Chondrocyte (in vitro differentiated cells): Measurements from ENCODE around the gene KRT82. TPM values are rescaled to one million over a fixed set of nuclear protein-coding genes. Genes with fewer than 3 reads are reported as not detected.

ENCODE experiments used
- DNase-seq: peaks from one replicate; pipeline ENCODE4 v3.0.0; 2021; ENCODE audit warnings: mixed read lengths, low spot score
- H3K27ac Mint-ChIP-seq: one replicate; pipeline ENCODE4 v1.8.0; 2021; ENCODE audit warnings: mild to moderate bottlenecking, moderate library complexity, mixed read lengths; ENCODE audit not compliant: unreplicated experiment
- H3K27me3 Mint-ChIP-seq: 2 replicates; pipeline ENCODE4 v1.8.0; 2021; ENCODE audit warnings: low read depth, mixed read lengths
- H3K36me3 Mint-ChIP-seq: 2 replicates; pipeline ENCODE4 v1.8.0; 2021; ENCODE audit warnings: low read depth, mixed read lengths
- H3K4me1 Mint-ChIP-seq: 2 replicates; pipeline ENCODE4 v1.8.0; 2021; ENCODE audit warnings: low read depth, mild to moderate bottlenecking, mixed read lengths
- H3K4me3 Mint-ChIP-seq: one replicate; pipeline ENCODE4 v1.8.0; 2021; ENCODE audit warnings: mild to moderate bottlenecking, moderate library complexity, mixed read lengths; ENCODE audit not compliant: unreplicated experiment
- H3K9me3 Mint-ChIP-seq: 2 replicates; pipeline ENCODE4 v1.8.0; 2021; ENCODE audit warnings: low read depth, mixed read lengths
- CTCF ChIP-seq: fragments of 200-600 bp; sonication (generic); IDR thresholded peaks from 2 replicates; pipeline ENCODE4 v1.5.0; 2021; ENCODE audit warnings: antibody characterized with exemption, mild to moderate bottlenecking, moderate library complexity
- total RNA-seq: library from RNA; stranded (reverse); gene quantifications from 3 replicates; pipeline ENCODE4 v1.2.1, GENCODE V29; 2021

The KRT82 gene
- total RNA-seq, 1 donor from 2014 or later: not detected

DNA sequence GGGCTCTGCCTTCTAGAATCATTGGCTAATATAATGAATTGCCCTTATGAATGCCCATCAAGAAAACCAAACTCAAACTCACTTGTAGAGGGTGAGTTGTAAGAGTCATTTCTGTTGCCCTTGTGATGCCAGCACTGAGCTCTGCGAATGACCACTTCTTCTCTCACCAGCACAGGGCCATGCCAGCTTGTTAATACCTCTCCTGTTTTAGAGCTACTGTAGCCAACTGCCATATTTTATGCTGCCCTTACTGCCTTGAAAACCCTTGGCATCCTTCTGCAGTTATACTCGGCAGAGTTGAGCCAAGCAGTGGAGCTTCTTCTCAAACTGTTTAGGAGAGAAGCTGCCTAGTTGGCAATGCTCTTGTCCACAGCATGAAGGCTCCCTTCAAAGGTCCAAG is 19.9 kb upstream of the KRT82 start:
- TF ChIP-seq CTCF: no peak
- no peaks in the 10 kb centered on the region for H3K9me3 Mint-ChIP-seq
- DNase-seq: no peak
- no peaks in the 10 kb centered on the region for H3K4me1 Mint-ChIP-seq
- H3K36me3 Mint-ChIP-seq: peaks cover 4% of the 10 kb centered on the region
- no peak overlapping the region for H3K27ac Mint-ChIP-seq
- no peak overlapping the region for H3K4me3 Mint-ChIP-seq
- peaks cover 71% of the 10 kb centered on the region for H3K27me3 Mint-ChIP-seq

DNA sequence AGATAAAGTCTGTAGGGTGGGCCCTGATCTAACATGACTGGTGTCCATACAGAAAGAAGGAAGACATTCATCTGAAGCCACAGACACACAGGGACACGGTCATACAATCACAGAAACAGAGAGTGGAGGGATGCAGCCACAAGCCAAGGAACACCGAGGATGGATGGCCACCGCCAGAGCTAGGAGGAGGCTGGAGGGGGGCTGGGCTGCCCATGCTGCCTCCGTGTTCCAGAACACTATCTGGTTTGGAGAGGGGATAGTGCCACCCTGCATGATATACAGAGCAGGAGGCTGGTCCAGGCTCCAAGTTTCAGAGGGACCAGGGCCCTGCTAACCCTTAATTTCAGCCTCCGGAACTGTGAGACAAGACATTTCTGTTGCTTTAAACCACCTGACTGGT is 19.3 kb upstream of the KRT82 start:
- H3K27me3 Mint-ChIP-seq: peaks cover 66% of the 10 kb centered on the region
- no peak overlapping the region for H3K4me3 Mint-ChIP-seq
- DNase-seq: no peak
- TF ChIP-seq CTCF: no peak
- no peaks in the 10 kb centered on the region for H3K4me1 Mint-ChIP-seq
- no peaks in the 10 kb centered on the region for H3K9me3 Mint-ChIP-seq
- peaks cover 4% of the 10 kb centered on the region for H3K36me3 Mint-ChIP-seq
- H3K27ac Mint-ChIP-seq: no peak overlapping the region

DNA sequence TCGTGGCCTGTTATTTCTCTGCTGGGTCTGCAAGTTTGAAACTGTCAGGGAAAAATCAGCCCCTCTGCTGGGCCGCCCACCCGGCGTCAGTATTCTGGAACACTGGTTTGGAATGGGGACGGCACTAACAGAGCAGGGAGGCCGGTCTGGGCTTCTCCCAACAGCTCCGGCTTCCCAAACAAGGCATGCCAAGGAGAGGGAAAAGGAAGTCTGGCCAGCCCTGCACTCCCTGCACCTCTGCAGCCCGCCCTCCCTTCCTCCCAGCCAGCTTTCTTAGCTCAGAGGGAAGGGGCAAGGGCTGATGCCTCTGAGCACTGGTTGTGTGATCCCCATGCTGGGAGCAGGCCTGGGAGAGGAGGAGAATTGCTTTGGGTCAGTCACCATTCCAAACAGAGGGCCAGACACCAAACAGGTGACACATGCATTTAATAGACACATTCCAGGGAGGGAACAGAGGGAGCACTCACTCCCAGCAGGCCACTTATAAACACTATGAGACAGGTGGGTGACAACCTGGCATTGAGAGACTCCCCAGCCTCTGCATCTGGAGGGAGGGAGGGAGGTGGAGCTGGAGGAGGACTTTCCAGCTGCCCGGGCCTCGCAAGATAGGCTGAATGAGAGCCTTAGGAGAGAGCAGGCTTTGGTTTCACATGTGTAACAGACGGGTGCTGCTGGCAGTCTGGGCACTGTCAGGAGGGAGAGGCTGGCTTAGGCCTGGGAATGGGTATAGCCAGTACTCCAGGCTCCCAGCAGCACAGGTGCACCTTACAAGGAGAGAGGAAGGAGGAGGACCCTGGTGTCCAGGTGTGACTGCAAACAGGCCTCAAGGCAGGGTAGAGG is 17.7 kb upstream of the KRT82 start:
- Mint-ChIP-seq H3K27ac (no peak overlapping the region), H3K27me3 (peaks cover 57% of the 10 kb centered on the region), H3K4me3 (no peak overlapping the region), H3K9me3 (no peaks in the 10 kb centered on the region), H3K4me1 (peaks cover 2% of the 10 kb centered on the region), H3K36me3 (peaks cover 4% of the 10 kb centered on the region)
- no peak for TF ChIP-seq CTCF
- DNase-seq: no peak

DNA sequence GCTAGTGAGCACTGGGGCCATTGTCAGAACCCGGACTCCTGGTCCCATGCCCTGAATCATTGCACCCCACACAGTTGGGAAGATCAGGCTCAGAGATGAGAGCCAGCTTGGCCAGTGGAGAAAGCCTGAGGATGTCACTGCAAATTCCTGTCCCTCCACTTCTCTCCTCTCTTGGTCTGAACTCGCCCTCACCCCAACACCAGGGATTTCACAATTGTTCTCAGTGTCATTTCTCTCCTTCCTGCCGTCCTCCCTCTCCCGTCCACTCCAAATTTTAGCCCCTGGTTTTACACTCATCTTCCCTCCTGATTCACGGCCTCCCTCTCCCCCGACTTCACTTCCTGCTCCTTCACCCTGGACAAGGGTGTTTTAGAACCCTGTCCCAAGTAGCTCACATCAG is 16.9 kb upstream of the KRT82 start:
- Mint-ChIP-seq H3K27ac (no peak overlapping the region), H3K36me3 (peaks cover 2% of the 10 kb centered on the region), H3K27me3 (peaks cover 50% of the 10 kb centered on the region), H3K4me3 (no peak overlapping the region), H3K4me1 (peaks cover 2% of the 10 kb centered on the region), H3K9me3 (no peaks in the 10 kb centered on the region)
- TF ChIP-seq CTCF: no peak
- DNase-seq: no peak

DNA sequence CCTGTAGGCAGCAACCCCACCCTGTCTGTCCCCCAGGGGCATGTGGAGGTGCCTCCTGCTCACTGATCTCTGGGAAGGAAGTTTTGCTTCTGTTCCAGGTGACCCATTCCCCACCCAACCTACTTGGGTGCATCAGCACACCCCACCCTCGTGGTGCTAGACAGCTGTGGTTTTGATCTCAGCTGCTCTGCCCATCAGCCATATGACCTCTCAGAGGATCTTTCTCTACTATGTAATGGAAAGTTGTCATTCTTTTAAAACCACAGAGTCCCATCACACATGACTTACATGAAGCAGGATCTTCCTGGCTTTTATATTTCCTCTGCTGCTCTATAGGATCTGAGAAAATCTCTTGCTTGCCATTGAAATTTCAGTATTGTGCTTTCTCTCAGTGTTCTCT is 13.5 kb upstream of the KRT82 start:
- Mint-ChIP-seq H3K27ac (peak overlapping the region; percentile 43), H3K27me3 (peaks cover 30% of the 10 kb centered on the region), H3K4me3 (no peak overlapping the region), H3K36me3 (peaks cover 2% of the 10 kb centered on the region), H3K9me3 (no peaks in the 10 kb centered on the region), H3K4me1 (peaks cover 12% of the 10 kb centered on the region)
- no peak for TF ChIP-seq CTCF
- DNase-seq: no peak
